NCI-H2227 (cell line): ENCODE data around the gene MARCHF9.

Experiments used
- DNase-seq: peaks from one replicate; lab custom pipeline; 2025; ENCODE audit not compliant: unreplicated experiment; lab: John Stamatoyannopoulos, UW

The MARCHF9 gene

GRCh38 chr12:57795354-57795753 lies 40.5 kb downstream of the MARCHF9 start:
- no peak for DNase-seq

GRCh38 chr12:57796996-57797395 lies 42.1 kb downstream of the MARCHF9 start:
- DNase-seq, result no peak

- no peak for DNase-seq
Observed at GRCh38 chr12:57797933-57798332, 43.0 kb downstream of the MARCHF9 start.

GRCh38 chr12:57800965-57801364 lies 46.1 kb downstream of the MARCHF9 start:
- DNase-seq, result no peak

GRCh38 chr12:57802607-57803006 lies 47.7 kb downstream of the MARCHF9 start:
- DNase-seq, result no peak

- DNase-seq, result peak; percentile 6
Observed at GRCh38 chr12:57803319-57803893, 48.5 kb downstream of the MARCHF9 start.

GRCh38 chr12:57806677-57807076 lies 51.8 kb downstream of the MARCHF9 start:
- DNase-seq, result no peak

GRCh38 chr12:57807285-57807684 lies 52.4 kb downstream of the MARCHF9 start:
- no peak for DNase-seq

- DNase-seq, result no peak
Observed at GRCh38 chr12:57808351-57808750, 53.4 kb downstream of the MARCHF9 start.

- no peak for DNase-seq
Observed at GRCh38 chr12:57809425-57809824, 54.5 kb downstream of the MARCHF9 start.
